ENCODE measurements around the gene MROH8.

MROH8 gene
- 0.42 to 0.72 reads per million in 2 donors for total RNA-seq

DNA sequence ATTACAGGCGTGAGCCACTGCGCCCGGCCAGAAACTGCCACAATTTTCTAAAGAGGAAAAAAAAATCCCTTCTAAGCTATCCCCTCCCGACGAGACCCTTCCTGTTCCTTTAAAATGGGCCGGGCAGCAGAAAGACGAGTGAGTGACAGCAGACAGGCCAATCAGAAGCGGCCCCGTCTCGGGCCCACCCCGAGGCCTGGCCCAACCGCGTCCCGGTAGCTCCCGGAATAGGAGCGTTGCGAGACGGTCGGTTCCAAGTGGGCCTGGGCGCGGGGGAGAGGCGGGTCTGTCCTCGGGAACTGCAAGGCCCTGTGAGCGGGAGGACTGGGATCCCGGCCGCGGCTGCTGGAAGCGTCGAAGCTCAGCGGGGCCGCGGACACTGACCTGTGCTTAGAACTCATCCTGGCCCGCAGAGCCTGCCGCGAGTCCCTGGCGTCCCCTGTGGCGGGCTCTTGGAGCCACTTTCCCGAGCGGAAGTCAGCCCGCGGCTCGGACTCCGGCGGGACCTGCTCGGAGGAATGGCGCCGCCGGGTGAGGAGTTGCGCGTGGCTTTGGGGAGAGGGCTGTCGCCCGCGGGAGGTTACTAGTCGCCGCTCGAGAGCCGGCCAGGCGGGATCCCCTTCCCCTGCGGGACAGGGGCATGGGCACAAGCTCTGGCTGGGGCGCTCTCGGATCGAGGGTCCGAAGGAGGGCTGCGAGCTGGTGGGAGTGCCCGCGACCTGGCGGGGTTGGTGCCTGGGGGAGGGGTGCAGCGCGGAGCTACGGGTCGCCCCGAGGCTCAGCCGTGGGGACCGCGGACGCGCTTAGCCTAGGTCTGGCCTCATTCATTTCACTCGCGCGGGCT is at the start of gene MROH8, which contains the start of gene RPN2:
Gene MROH8, minus strand, starts transcription at position 710 of the 844 bp plus-strand sequence.
Gene RPN2, plus strand, starts transcription at position 492 of the 844 bp plus-strand sequence. Its CDS starts 27 bp downstream, at position 519.
- DNase-seq: peak; percentile 93

DNA sequence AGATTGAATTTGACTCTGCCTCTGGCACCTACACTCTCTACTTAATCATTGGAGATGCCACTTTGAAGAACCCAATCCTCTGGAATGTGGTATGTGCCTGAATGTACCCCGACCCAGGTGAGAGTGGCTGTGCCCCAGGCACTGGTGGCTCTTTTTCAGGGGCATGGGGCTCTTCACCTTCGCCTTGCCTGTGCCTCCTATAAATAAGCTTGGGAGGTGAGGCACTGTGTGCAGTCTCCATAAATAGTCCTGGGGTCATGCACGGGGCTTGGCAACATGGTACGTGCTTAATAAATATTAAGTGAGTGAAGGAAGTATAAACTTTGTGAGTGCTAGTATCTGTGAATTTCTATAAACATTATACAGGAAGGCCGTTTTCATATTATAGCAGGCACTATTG is 49.3 kb upstream of the MROH8 start:
- DNase-seq: no peak

DNA sequence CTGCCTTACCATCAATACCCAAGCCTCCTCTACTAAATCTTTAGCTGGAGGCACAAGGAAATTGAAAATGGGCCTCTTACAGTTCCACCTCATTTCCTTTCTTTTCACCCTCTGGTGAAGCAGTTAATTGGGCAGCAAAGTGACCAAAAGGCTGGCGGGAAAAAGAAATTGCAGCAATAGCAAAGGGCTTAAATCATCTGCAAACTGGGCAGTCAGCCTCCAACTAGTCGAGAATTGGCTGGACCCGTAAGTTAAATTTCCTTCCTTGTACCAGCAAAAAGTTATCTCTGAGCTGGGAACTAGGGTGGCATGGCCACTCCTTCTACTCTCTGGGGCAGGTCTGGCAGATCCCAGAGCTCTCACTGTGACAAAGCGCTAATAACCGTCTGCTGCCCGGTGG is 48.7 kb upstream of the MROH8 start:
- DNase-seq: no peak

DNA sequence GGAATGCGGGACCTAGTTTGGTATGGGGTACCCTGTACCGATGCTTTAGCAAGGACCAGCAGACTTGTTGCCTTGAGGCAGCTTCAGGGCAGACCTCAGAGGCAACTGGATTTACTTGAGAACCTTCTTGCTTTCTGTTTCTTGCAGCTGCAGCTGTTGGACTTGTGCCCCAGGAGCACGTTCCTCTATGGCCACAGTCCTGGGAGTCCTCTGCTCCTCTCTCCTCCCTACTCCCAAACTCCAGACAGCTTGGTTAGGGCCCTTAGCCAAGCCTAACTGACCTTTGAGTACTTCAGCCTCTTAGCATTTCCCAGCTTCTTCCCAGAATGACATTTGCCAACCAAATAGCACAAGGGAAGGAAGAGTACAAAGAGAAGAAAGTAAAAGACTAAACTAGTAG is 47.5 kb upstream of the MROH8 start:
- no peak for DNase-seq

DNA sequence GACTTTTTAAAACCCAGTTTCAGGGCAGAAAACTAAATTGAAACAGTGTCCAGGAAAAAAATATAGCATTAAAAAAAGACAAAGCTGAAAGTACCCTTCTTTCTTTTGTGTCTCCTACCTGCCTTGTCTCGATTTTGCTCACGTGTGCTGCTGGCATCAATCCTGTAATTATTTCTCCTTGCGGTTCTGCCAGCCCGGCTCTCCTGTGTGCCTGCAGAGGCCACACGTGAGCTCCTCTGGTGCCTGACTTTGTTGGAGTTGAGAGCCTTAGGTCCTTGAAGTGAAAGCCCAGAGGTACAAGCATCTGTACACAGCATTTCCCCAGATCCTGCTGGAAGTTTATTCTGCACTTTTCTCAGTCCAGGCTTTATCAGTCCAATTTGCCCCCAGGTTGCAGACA is 45.8 kb upstream of the MROH8 start:
- DNase-seq: no peak

DNA sequence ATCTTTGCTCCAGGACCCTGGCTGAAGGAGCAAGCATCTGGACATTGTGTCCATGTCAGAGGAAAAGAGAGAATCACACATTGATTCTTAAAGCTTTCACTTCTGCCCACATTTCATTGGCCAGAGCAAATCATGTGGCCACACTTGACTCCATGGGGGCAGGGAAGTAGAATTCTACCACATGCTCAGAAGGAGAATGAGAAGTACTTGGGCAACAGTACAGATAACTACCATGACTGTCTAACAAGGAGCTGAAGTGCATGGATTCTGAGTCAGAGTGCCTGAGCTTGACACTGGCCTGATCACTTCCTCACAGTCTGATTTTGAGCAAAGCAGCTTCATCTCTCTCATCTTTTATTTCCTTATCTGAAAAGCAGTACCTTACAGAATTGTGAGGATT is 43.7 kb upstream of the MROH8 start:
- no peak for DNase-seq

DNA sequence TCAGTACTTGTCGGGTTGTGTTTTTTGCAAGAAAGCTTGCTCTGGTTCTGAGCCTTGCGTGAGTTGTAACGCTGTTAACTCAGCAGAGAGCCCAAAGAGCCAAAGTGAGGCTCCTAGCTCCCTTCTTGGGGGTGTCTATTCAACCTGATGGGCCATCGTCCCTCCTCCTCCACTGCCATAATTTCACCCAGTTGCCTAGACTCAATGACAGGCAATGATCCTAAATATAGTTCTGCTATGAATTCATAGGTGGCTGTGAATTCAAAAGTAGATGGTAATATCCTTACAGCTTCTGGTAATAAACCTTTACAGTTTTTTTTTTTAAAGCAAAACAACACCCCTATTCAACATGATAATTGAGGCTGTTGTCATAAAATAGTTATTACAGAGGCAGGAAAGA is 42.7 kb upstream of the MROH8 start:
- no peak for DNase-seq

DNA sequence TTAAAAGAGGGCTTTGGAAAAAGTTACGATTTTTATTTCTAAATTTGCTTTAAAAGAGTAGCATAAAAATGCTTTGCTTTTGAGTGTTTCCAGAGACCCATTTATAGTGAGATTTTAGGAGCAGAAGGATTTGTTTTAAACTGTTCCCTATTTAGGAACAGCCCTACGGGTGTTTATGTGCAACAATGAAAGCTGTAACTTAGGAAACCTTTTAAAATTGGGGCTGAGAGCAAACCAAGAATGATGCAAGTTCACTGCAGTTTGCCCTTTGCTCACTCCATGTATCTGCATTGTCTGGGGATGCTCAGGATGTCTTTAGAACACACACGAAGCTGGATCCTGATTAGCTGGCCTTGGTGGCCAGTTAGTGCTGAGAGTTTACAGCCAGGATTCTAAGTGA is 41.4 kb upstream of the MROH8 start:
- no peak for DNase-seq

DNA sequence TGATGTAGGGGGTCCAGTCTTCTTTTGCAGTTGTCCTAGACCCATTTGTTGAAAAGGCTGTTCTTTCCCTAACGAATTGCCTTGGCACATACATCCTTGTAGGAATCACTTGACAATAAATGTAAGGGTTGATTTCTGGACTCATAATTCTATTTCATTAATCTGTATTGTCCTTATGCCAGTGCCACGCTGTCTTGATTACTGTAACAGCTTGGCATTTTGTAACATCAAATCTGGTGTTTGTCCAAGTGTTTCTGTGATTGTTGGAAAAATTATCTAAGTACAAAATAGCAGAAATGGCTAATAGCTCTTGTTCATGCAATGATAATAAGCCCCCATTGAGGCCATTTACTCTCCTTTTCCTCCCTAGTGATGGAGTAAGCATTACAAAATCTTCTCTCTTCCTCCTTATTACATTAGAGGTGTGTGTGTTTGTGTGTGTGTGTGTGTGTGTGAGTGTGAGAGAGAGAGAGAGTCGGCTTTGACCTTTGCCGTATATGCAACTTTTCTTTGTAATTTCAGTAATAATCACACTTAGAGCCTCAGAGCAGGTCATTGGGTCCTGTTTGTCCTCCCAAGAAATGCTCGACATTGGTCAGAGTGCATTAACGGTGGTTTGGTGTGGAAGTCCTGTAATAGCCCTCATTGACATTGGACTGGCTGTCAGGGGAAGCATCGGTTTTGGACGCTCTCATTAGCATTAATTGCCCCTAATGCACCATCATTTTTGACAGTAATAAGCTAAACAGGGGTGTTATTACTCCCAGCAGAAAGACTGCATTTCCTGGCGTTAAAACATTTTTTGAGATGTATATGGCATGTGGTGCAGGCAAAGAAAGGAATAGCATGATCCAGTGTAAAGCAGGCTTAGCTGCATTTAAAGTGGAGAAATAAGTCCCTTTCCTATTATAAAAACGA is 40.7 kb upstream of the MROH8 start:
- DNase-seq: no peak

DNA sequence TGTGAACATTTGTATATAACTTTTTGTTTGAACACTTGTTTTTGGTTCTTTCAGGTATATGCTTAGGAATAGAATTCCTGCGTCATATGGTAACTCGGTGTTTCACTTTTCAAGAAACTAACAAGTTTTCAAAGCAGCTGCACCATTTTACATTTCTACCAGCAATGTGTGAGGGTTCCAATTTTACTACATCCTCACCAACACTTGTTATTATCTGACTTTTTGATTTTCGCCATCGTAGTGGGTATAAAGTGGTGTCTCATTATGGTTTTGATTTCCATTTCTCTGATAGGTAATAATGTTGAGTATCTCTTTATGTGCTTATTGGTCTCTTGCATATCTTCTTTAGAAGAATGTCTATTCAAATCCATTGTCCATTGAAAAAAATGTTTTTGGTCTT is 39.6 kb upstream of the MROH8 start:
- DNase-seq: no peak

DNA sequence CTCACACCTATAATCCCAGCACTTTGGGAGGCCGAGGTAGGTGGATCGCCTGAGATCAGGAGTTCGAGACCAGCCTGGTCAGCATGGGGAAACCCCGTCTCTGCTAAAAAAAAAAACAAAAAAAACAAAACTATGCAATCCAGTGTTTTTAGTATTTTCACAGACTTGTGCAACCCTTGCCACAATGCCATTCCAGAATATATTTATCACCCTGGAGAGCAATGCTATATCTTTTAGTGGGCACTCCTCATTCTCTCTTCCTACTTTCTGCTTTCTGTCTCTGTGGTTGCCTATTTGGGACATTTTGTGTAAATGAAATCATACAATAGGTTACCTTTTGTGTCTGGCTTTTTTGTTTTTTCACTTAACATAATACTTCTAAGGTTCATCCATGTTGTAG is 39.1 kb upstream of the MROH8 start:
- DNase-seq: no peak

DNA sequence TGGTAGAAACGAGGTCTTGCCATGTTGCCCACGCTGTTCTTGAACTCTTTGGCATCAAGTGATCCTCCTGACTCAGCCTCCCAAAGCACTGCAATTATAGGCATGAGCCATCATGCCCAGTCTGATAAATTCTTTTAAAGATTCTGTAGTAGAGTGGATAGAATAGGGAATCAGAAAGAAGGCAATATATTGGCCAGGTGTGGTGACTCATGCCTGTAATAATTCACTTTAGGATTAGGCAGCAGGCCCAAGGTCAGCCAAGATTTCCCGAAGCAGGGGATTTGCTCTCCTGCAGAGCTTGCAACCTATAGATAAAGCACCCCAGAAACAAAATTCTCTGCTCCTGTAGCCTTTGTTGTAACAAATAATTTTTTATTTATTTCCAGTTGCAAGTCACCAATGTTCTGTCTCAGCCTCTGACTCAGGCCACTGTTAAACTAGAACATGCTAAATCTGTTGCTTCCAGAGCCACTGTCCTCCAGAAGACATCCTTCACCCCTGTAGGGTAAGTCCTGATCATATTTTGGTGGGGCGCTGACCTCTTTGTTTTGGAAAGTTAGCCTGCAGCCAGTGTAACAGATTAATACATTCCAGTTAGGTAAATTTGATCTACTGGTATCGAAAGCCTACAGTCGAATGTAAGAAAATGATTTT is 30.4 kb upstream of the MROH8 start:
- DNase-seq: no peak

DNA sequence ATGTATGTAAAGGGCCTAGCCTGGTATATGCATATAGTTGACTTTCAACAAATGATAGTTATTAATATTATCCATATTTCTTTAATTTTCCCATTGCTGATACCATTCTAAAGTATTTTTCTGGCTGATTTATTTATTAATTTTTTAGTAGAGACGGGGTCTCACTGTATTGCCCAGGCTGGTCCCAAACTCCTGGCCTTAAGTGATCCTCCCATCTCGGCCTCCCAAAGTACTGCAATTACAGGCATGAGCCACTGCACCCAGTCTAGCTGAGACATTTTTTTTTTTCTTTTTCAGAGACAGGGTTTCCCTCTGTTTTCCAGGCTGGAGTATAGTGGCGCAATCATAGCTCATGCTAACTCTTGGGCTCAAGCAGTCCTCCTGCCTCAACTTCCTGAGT is 29.8 kb upstream of the MROH8 start:
- no peak for DNase-seq

DNA sequence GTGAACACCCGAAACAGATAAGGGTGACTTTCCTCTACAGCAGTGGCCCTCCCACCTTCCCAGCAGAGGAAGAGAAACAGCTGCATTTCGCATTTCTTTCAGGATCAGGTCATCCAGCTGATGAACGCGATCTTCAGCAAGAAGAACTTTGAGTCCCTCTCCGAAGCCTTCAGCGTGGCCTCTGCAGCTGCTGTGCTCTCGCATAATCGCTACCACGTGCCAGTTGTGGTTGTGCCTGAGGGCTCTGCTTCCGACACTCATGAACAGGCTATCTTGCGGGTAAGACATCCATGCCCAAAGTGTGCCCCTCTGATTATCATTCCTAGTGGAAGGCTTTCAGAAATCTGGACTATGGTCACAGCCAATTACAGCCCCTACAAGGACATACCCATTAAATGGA is 27.8 kb upstream of the MROH8 start:
- no peak for DNase-seq

DNA sequence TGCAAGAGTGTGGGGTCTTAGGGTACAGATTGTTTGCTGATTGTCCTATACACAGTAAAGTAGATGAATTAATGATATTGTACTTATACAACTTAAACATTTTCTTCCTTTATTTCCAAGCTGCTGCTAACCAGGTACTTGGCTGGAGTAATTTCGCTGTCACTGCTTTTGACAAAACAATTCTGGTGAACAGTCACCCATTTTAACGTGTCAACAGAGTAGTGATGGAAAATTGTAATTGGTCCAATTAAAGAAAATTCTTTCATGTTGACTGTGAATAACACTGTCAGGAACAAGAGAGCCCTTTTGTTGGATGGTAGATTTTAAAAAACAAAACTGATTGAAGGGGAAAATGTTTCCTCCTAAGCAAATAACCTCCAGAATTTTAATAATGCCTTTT is 26.4 kb upstream of the MROH8 start:
- DNase-seq: no peak

DNA sequence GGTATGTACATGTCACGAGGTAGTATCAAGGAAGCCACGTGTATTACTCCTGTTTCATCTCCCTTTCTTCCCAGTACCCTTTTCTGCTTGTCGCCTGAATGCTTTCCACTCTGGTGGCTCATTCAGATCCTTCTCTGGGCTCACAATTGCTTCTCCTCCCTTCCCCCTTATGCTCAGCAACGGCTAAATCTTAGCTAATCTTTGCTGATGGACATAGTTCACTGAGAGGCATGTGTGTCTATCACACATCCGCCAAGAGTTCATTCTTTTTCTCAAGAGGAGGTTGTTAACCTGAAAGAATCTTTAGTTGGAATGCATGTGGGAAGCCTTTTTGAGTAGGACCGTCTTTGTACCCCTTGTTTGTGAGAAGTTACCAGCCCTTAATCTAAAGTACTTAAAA is 25.8 kb upstream of the MROH8 start:
- DNase-seq: no peak

DNA sequence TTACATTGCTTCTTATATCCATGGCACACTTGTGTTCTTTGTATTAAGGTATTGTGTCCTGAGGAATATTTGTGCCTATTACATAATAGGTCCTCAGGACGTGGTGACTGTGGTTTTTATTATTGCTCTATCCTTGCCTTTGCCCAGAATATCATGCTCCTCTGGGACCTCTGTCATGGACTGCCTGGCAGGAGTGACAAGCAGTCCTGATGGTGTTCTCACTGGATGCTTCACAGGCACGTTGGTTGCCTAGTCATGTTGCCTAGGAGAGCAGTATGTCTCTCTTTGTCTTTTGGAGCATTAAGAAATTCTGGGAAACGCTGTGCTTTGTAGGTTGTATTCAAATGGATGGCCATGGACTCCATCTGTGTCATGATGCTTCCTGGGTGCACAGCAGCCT is 24.7 kb upstream of the MROH8 start:
- DNase-seq: no peak

DNA sequence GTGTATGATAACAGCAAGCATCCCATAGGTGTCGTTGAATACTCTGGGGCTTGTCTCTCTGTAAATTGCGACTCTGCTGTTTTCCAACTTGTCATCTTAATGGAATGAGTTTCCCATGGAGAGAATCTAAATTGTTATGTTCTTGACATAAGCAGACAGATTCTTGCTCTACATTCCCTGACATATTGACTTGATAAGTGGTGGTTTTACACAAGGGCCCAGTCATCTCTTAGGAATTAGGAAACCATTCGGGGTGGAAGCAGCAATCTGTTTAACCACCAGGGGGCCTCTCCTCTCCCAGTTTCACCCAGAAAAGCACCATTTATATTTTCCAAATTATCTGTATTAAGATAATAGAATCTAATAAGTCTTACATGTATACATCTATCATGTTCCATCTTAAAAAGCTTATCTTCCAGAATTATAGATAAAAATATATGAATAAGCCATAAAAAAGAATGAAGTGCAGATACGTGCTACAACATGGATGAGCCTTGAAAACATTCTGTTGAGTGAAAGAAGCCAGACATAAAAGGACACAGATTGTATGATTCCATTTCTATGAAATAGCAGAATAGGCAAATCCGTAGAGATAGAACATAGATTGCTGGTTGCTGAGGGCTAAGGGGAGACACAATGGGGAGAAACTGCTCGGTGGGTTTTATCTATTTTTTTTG is 23.1 kb upstream of the MROH8 start:
- no peak for DNase-seq

DNA sequence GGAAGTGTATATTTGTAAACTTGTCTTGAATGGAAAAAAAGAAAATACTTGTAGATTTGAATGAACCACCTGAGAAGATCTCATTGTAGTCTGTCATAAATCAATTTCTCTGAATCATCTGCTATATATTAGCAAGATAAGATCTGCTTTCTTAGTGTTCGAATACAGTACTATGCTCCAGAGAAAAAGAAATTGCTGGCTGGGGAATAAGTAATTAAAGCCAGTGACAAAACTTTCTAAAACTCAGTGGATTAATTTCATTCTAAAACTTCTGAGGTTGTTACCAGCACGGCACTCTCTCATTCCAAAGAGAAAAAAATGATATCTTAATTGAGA is 22.4 kb upstream of the MROH8 start:
- DNase-seq: no peak

DNA sequence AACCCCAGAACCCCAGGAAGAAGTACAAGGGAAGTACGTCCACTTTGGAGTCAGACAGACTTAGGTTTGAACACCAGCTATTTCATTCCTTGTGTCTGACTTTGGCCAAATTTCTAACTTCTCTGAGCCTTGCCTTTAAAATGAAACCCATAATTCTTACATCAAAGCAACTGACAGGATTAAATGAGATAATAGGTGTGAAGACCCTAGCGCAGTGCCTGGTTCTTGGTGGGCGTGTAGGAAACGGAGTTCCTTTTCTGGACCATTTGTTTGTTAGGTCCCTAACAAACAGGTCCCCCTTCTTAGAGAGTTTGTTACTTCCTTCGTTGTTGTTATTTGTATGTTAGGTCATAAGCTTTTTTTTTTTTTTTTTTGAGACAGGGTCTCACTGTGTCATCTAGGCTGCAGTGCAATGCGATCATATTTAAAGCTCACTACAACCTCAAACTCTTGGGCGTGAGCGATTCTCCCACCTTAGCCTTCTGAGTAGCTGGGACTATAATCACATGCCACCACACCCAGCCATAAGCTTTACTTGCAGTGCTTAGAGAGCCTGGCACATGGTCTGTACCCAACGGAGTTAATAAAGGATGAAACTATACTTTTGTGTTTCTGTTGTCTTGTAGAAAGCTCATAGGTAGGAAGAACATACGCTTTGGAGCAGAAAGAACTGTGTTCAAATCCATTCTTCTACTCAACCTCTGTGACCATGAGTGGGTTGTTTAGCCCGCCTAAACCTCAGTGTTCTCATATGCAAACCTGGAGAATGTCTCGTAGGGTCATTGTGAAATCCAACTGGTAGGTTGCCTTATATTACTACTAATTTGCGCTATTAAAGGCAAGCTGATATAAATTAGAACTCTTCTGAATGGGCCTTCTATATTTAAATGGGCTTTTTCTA is 21.8 kb upstream of the MROH8 start:
- no peak for DNase-seq

DNA sequence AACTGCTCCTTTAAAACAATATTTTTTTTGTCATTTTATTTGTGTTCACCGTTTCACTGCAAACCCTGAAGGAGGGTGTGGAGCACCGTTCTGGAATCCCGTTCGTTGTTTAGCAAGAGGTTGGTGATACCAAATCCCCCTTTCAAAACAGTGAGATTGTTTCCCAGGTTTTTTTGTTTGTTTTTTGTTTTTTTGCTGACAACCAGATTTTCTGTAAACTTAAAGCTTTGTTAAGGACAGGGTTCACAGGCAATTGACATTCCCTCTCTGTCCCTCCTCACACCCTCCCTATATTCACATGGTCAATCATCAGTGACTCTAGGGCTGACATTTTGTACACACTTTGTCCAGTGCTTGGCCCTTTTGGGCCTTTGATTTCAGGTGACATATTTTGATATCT is 21.0 kb upstream of the MROH8 start:
- no peak for DNase-seq
